ENCODE measurements around the gene ZSCAN22. TPM values are rescaled to one million over a fixed set of nuclear protein-coding genes. Genes with fewer than 3 reads are reported as not detected.

Gene ZSCAN22
- polyA plus RNA-seq, 4 donors = 0.67 to 3.2 (median 1.0) TPM

DNA sequence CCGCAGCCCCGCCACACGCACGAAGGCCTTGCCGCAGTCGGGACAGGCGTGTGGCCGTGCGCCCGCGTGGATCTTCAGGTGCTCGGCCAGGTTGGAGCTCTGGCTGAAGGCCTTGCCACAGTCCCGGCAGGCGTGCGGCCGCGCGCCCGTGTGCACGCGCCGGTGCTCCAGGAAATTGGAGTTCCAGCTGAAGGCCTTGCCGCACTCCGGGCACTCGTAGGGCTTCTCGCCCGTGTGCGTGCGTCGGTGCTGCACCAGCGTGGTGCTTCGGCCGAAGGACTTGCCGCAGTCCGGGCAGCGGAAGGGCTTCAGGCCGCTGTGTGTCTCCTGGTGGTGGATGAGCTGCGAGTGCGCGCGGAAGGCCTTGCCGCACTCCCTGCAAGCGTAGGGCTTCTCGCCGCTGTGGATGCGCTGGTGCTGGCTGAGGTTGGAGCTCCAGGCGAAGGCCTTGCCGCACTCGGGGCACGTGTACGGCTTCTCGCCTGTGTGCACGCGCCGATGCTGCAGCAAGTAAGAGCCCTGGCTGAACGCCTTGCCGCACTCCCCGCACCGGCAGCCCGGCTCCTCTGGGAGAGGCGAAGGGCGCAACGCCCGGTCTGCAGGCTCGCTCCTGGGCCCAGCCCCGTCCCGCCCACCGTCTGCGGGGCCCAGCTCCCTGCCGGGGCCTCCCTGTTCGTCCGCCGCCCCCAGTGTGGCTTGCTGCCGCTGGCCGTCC lies 30.1 kb downstream of the ZSCAN22 start:
- Histone ChIP-seq H3K36me3 (ENCODE audit: control insufficient read depth in 3 of 3, insufficient read depth in 2 of 3, low read depth in 1 of 3, low read length in 3 of 3) (peaks cover 0 to 5% (median 0%) of the 10 kb centered on the region in 3 donors), H3K4me3 (ENCODE audit: low read depth in 1 of 3, low read length in 3 of 3) (peak overlapping the region; percentile 10 to 28 (median 19)), H3K4me1 (ENCODE audit: control insufficient read depth in 3 of 3, insufficient read depth in 2 of 3, low read depth in 1 of 3, low read length in 2 of 3) (peaks cover 0 to 14% (median 4%) of the 10 kb centered on the region in 3 donors), H3K9me3 (ENCODE audit: control insufficient read depth in 2 of 2, insufficient read depth in 1 of 2, low read depth in 1 of 2, low read length in 1 of 2) (no peaks in the 10 kb centered on the region), H3K27me3 (ENCODE audit: control insufficient read depth in 3 of 3, insufficient read depth in 3 of 3, low read length in 3 of 3) (peaks cover 0 to 53% (median 0%) of the 10 kb centered on the region in 3 donors), H3K27ac (ENCODE audit: low read depth in 1 of 3, low read length in 2 of 3) (no peak overlapping the region)
- no peak for DNase-seq
- no peak for FAIRE-seq
- 22 to 61% (median 49%) methylated on average over 69 to 75 of the region's 75 CpGs for WGBS, 3 donors

DNA sequence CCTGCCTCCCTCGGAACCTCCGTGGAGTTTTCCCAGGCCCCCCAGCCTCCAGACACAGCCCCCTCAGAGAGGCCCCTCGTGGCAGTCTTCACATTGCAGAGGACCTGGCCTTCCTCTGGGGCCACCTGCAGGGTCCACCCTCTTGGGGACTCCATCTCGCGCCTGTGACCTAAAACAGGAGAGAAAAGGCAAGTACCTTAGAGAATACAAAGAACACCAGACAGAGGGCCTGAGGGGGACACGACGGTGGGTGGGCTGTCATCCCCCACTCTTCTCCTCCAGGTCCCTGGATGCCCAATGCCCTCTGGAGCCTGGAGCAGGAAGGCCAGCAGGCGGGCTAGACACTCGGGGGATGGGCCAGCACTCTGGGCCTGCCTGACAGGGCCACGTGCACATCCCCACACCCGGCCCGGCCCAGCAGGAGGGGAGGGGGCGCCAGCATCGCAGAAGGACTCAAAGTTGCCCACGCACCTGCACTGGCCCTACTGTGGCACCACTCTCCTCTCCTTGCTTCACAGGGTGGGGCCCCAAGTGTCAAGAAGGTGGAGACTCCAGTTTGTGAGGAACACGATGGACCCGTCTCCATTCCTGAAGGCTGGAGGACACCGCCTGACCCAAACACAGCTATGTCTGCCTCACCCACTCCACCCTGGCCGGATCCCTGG lies 30.8 kb downstream of the ZSCAN22 start:
- Histone ChIP-seq H3K27me3 (ENCODE audit: control insufficient read depth in 3 of 3, insufficient read depth in 3 of 3, low read length in 3 of 3) (peaks cover 0 to 46% (median 0%) of the 10 kb centered on the region in 3 donors), H3K36me3 (ENCODE audit: control insufficient read depth in 3 of 3, insufficient read depth in 2 of 3, low read depth in 1 of 3, low read length in 3 of 3) (peaks cover 0 to 5% (median 0%) of the 10 kb centered on the region in 3 donors), H3K9me3 (ENCODE audit: control insufficient read depth in 2 of 2, insufficient read depth in 1 of 2, low read depth in 1 of 2, low read length in 1 of 2) (no peaks in the 10 kb centered on the region), H3K4me3 (ENCODE audit: low read depth in 1 of 3, low read length in 3 of 3) (no peak overlapping the region), H3K4me1 (ENCODE audit: control insufficient read depth in 3 of 3, insufficient read depth in 2 of 3, low read depth in 1 of 3, low read length in 2 of 3) (peaks cover 0 to 14% (median 4%) of the 10 kb centered on the region in 3 donors), H3K27ac (ENCODE audit: low read depth in 1 of 3, low read length in 2 of 3) (no peak overlapping the region)
- no peak for DNase-seq
- no peak for FAIRE-seq
- 71 to 83% (median 81%) methylated on average over 16 to 19 of the region's 19 CpGs for WGBS, 3 donors

DNA sequence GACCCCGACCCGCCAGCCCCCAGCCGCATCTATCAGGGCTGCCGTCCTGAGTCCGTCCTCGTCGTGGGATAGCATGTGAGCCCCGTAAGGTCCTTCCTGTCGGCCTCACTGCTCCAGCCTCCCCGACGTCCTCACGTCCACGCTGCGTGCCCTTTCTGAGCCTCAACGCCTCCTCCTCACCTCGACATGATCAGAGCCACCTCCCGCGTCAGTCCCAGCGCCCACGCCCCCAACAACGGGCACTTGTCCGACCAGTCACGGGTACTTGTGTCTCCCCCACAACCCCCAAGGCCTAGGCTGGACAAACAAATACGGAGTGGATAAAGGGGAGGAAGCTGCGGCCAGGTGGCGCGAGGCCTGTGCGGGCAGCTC lies 35.1 kb downstream of the ZSCAN22 start:
- FAIRE-seq (no peak), DNase-seq (no peak)
- Histone ChIP-seq H3K9me3 (ENCODE audit: control insufficient read depth in 2 of 2, insufficient read depth in 1 of 2, low read depth in 1 of 2, low read length in 1 of 2) (no peaks in the 10 kb centered on the region), H3K36me3 (ENCODE audit: control insufficient read depth in 3 of 3, insufficient read depth in 2 of 3, low read depth in 1 of 3, low read length in 3 of 3) (peaks cover 0 to 16% (median 0%) of the 10 kb centered on the region in 3 donors), H3K27ac (ENCODE audit: low read depth in 1 of 3, low read length in 2 of 3) (peak overlapping the region; percentile 90 to 98 (median 97)), H3K27me3 (ENCODE audit: control insufficient read depth in 3 of 3, insufficient read depth in 3 of 3, low read length in 3 of 3) (peaks cover 0 to 8% (median 0%) of the 10 kb centered on the region in 3 donors), H3K4me1 (ENCODE audit: control insufficient read depth in 3 of 3, insufficient read depth in 2 of 3, low read depth in 1 of 3, low read length in 2 of 3) (peaks cover 0 to 6% (median 3%) of the 10 kb centered on the region in 3 donors), H3K4me3 (ENCODE audit: low read depth in 1 of 3, low read length in 3 of 3) (peak overlapping the region; percentile 62 to 91 (median 75))
- WGBS, 3 donors = 3 to 8% (median 6%) methylated on average over 28 of the region's 28 CpGs

DNA sequence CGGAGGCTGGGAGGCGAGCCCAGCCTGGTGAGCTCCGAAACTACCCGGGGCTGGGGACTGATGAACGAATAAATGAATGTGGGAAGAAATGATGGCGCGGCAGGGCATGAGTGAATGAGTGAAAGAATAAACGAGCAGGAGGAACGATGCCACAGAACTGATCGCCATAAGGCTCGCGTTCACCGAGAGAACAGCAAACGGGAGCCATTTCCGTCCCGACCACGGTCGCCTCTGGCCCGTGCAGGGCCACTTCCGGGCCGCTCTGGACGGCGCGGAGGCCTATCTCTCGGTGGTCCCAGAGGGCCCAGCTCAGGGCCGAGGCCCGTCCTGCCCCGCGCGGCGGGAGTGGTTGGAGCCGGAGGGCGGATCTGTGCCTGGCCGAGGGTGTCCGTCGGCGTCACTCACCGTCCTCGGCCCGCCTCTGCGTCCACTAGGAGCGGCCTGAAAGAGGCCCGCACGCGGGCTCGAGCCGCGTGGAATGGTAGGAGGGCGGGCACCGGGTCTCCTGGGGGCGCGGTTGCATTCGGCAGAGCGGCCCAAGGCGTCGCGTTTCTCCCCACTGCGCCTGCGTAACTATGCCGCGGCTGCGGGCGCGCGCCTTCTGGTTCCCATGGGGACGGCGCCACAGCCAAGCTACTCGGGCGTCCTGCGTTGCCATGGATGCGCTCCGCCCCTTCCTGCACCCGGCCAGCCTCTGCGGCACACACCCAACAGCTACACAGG lies 35.6 kb downstream of the ZSCAN22 start, which contains the start of gene ZNF497:
ZNF497 (minus strand) TSS at position 480 of the 723 bp plus-strand sequence. CDS start 5,116 bp downstream, outside the sequence.
- peak; percentile 96 to 99 for DNase-seq
- Histone ChIP-seq H3K4me1 (ENCODE audit: control insufficient read depth in 3 of 3, insufficient read depth in 2 of 3, low read depth in 1 of 3, low read length in 2 of 3) (peaks cover 0 to 4% (median 0%) of the 10 kb centered on the region in 3 donors), H3K27me3 (ENCODE audit: control insufficient read depth in 3 of 3, insufficient read depth in 3 of 3, low read length in 3 of 3) (peaks cover 0 to 4% (median 0%) of the 10 kb centered on the region in 3 donors), H3K27ac (ENCODE audit: low read depth in 1 of 3, low read length in 2 of 3) (peak within 1 kb of the TSS; percentile 90 to 98 (median 97)), H3K36me3 (ENCODE audit: control insufficient read depth in 3 of 3, insufficient read depth in 2 of 3, low read depth in 1 of 3, low read length in 3 of 3) (peaks cover 0 to 22% (median 0%) of the 10 kb centered on the region in 3 donors), H3K4me3 (ENCODE audit: low read depth in 1 of 3, low read length in 3 of 3) (peak within 1 kb of the TSS; percentile 62 to 91 (median 75)), H3K9me3 (ENCODE audit: control insufficient read depth in 2 of 2, insufficient read depth in 1 of 2, low read depth in 1 of 2, low read length in 1 of 2) (peaks cover 0 to 3% of the 10 kb centered on the region in 2 donors)
- no peak for FAIRE-seq
- WGBS, 3 donors = 0% methylated on average over 56 to 74 of the region's 74 CpGs

DNA sequence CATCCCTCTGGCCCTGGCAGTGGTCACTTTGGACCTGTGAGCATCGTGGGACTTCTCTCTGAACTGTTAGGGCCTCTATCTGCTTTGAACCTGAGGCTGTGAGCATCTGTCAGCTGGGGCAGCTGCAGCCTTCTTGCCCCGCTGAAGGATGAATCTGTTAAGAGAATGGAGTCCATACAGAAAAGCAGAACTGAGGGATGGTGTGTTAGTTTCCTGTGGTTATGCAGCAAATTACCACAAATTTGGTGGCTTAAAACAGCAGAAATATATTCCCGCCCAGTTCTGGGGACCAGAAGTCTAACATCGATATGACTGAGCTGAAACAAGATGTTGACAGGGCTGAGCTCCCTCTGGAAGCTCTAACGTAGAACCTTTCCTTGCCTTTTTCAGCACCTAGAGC lies 37.4 kb downstream of the ZSCAN22 start:
- 67 to 89% (median 85%) methylated on average over 5 of the region's 5 CpGs for WGBS, 3 donors

DNA sequence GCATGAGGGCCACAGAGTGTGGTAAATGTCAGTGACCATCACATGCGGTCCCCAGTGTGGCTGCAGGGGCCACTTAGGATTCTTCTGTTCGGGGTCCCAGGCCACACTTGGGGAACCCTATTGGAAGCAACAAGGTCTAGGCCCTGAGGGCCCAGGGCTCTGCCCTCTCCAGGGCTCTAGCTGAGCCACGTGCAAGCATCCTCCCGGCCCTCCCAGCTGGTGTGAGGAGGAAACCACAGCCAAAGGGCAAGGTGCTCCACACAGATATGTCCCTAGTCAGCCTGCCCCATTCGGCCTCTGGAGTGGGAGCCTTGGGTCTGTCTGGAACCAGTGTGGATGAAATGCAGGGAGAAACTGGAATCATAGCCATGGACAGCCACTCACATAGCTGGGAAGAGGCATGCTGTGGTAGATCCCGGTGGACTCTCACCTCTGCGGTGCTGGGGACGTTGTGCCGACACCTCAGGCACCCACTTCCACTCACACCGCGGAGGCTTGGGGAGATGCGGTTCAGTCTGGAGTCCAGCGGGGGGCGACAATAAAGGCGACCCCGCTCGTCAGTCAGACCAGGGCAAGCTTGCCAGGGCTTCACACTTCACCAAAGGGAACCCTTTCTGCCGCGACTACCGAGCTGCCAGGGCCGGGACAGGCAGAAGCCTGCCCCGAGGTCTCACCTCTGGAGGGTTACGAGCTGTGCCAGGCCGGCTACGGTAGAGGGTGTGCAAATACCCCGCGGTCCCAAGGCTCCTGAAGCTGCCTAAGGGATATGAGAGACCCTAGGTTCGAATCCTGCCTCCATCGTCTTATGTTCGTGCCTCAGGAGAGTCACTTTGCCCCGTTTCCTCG lies 40.0 kb downstream of the ZSCAN22 start:
- FAIRE-seq (no peak), DNase-seq (no peak)
- Histone ChIP-seq H3K4me1 (ENCODE audit: control insufficient read depth in 3 of 3, insufficient read depth in 2 of 3, low read depth in 1 of 3, low read length in 2 of 3) (peaks cover 0 to 1% (median 0%) of the 10 kb centered on the region in 3 donors), H3K4me3 (ENCODE audit: low read depth in 1 of 3, low read length in 3 of 3) (no peak overlapping the region), H3K27ac (ENCODE audit: low read depth in 1 of 3, low read length in 2 of 3) (no peak overlapping the region), H3K9me3 (ENCODE audit: control insufficient read depth in 2 of 2, insufficient read depth in 1 of 2, low read depth in 1 of 2, low read length in 1 of 2) (peaks cover 0 to 7% of the 10 kb centered on the region in 2 donors), H3K36me3 (ENCODE audit: control insufficient read depth in 3 of 3, insufficient read depth in 2 of 3, low read depth in 1 of 3, low read length in 3 of 3) (peaks cover 0 to 31% (median 0%) of the 10 kb centered on the region in 3 donors), H3K27me3 (ENCODE audit: control insufficient read depth in 3 of 3, insufficient read depth in 3 of 3, low read length in 3 of 3) (peaks cover 0 to 2% (median 0%) of the 10 kb centered on the region in 3 donors)
- 90 to 96% (median 94%) methylated on average over 32 of the region's 32 CpGs for WGBS, 3 donors

More for the DNA sequence above, 37.4 kb downstream of the ZSCAN22 start:
- Histone ChIP-seq H3K4me3 (ENCODE audit: low read depth in 1 of 3, low read length in 3 of 3) (no peak overlapping the region), H3K9me3 (ENCODE audit: control insufficient read depth in 2 of 2, insufficient read depth in 1 of 2, low read depth in 1 of 2, low read length in 1 of 2) (peaks cover 0 to 7% of the 10 kb centered on the region in 2 donors), H3K27me3 (ENCODE audit: control insufficient read depth in 3 of 3, insufficient read depth in 3 of 3, low read length in 3 of 3) (peaks cover 0 to 2% (median 0%) of the 10 kb centered on the region in 3 donors), H3K36me3 (ENCODE audit: control insufficient read depth in 3 of 3, insufficient read depth in 2 of 3, low read depth in 1 of 3, low read length in 3 of 3) (peaks cover 0 to 23% (median 0%) of the 10 kb centered on the region in 3 donors), H3K27ac (ENCODE audit: low read depth in 1 of 3, low read length in 2 of 3) (no peak overlapping the region), H3K4me1 (ENCODE audit: control insufficient read depth in 3 of 3, insufficient read depth in 2 of 3, low read depth in 1 of 3, low read length in 2 of 3) (peaks cover 0 to 4% (median 0%) of the 10 kb centered on the region in 3 donors)
- no peak for FAIRE-seq
- DNase-seq = no peak

DNA sequence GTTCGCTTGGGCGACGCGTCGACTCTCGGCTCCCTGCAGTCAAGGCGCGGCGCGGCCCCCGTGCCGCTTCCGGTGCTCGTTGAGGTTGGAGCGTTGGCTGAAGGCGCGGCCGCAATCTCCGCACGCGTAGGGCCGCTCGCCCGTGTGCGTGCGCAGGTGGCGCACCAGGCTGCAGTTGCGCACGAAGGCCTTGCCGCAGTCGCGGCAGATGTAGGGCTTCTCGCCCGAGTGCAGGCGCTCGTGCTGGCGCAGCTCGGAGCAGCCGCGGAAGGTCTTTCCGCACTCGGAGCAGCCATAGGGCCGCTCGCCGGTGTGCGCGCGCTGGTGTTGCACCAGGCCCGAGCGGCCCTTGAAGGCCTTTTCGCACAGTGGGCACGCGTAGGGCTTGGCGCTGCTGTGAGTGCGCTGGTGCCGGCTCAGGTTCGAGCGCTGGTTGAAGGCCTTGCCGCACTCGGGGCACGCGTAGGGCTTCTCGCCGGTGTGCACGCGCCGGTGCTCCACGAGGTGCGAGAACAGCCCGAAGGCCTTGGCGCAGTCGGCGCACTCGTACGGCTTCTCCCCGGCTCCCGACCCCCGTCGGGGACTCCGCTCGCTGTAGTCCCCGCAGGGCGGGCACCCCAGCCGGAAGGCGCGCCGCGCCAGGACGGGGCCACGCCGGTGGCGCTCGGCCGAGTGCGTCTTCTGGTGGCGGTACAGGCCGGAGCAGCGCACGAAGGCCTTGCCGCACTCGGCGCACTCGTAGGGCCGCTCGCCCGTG lies 41.1 kb downstream of the ZSCAN22 start:
- peaks cover 0 to 2% (median 0%) of the 10 kb centered on the region in 3 donors for H3K27me3 ChIP-seq (ENCODE audit: control insufficient read depth in 3 of 3, insufficient read depth in 3 of 3, low read length in 3 of 3)
- DNase-seq = no peak
- no peak overlapping the region for H3K4me3 ChIP-seq (ENCODE audit: low read depth in 1 of 3, low read length in 3 of 3)
- H3K4me1 ChIP-seq (ENCODE audit: control insufficient read depth in 3 of 3, insufficient read depth in 2 of 3, low read depth in 1 of 3, low read length in 2 of 3) = no peaks in the 10 kb centered on the region
- peaks cover 0 to 31% (median 0%) of the 10 kb centered on the region in 3 donors for H3K36me3 ChIP-seq (ENCODE audit: control insufficient read depth in 3 of 3, insufficient read depth in 2 of 3, low read depth in 1 of 3, low read length in 3 of 3)
- no peak for FAIRE-seq
- H3K27ac ChIP-seq (ENCODE audit: low read depth in 1 of 3, low read length in 2 of 3) = no peak overlapping the region
- 63 to 92% (median 91%) methylated on average over 95 to 106 of the region's 106 CpGs for whole genome bisulfite sequencing, 3 donors
- peaks cover 0 to 7% of the 10 kb centered on the region in 2 donors for H3K9me3 ChIP-seq (ENCODE audit: control insufficient read depth in 2 of 2, insufficient read depth in 1 of 2, low read depth in 1 of 2, low read length in 1 of 2)
